Nephron progenitor cell (in vitro differentiated cells): ENCODE measurements around the gene SPAG16.

Experiments used
- DNase-seq: peaks from one replicate; pipeline ENCODE4 v3.0.0; 2021
- H3K27ac Mint-ChIP-seq: 2 replicates; pipeline ENCODE4 v1.8.0; 2021; ENCODE audit warnings: mild to moderate bottlenecking, moderate library complexity, mixed read lengths
- H3K27me3 Mint-ChIP-seq: 2 replicates; pipeline ENCODE4 v1.8.0; 2021; ENCODE audit warnings: mild to moderate bottlenecking, low read depth, mixed read lengths; ENCODE audit not compliant: poor library complexity
- H3K36me3 Mint-ChIP-seq: 2 replicates; pipeline ENCODE4 v1.8.0; 2021; ENCODE audit warnings: low read depth, mixed read lengths
- H3K4me1 Mint-ChIP-seq: 2 replicates; pipeline ENCODE4 v1.8.0; 2021; ENCODE audit warnings: mixed read lengths
- H3K4me3 Mint-ChIP-seq: 2 replicates; pipeline ENCODE4 v1.8.0; 2021; ENCODE audit warnings: mild to moderate bottlenecking, moderate library complexity, mixed read lengths
- H3K9me3 Mint-ChIP-seq: 2 replicates; pipeline ENCODE4 v1.8.0; 2021; ENCODE audit warnings: mild to moderate bottlenecking, moderate library complexity, mixed read lengths
- CTCF ChIP-seq: fragments of 200-600 bp; sonication (generic); IDR thresholded peaks from 2 replicates; pipeline ENCODE4 v1.5.0; 2021; ENCODE audit warnings: antibody characterized with exemption

The SPAG16 gene

GRCh38 chr2:213562539-213563180 lies 278.4 kb downstream of the SPAG16 start:
- H3K36me3 Mint-ChIP-seq = no peaks in the 10 kb centered on the region
- no peaks in the 10 kb centered on the region for H3K9me3 Mint-ChIP-seq
- TF ChIP-seq CTCF = no peak
- H3K27me3 Mint-ChIP-seq = no peaks in the 10 kb centered on the region
- no peaks in the 10 kb centered on the region for H3K4me1 Mint-ChIP-seq
- H3K27ac Mint-ChIP-seq = no peak overlapping the region
- H3K4me3 Mint-ChIP-seq = no peak overlapping the region
- no peak for DNase-seq

GRCh38 chr2:213566846-213567245 lies 282.6 kb downstream of the SPAG16 start:
- no peaks in the 10 kb centered on the region for H3K27me3 Mint-ChIP-seq
- no peak overlapping the region for H3K27ac Mint-ChIP-seq
- H3K9me3 Mint-ChIP-seq = no peaks in the 10 kb centered on the region
- DNase-seq = no peak
- H3K36me3 Mint-ChIP-seq = no peaks in the 10 kb centered on the region
- TF ChIP-seq CTCF = no peak
- H3K4me1 Mint-ChIP-seq = no peaks in the 10 kb centered on the region
- no peak overlapping the region for H3K4me3 Mint-ChIP-seq

GRCh38 chr2:213609570-213610170 lies 325.4 kb downstream of the SPAG16 start:
- Mint-ChIP-seq H3K27me3 (peaks cover 6% of the 10 kb centered on the region), H3K27ac (no peak overlapping the region), H3K9me3 (no peaks in the 10 kb centered on the region), H3K4me1 (no peaks in the 10 kb centered on the region), H3K36me3 (no peaks in the 10 kb centered on the region), H3K4me3 (no peak overlapping the region)
- TF ChIP-seq CTCF = no peak
- no peak for DNase-seq

- DNase-seq = no peak
- Mint-ChIP-seq H3K36me3 (no peaks in the 10 kb centered on the region), H3K4me3 (no peak overlapping the region), H3K9me3 (peaks cover 5% of the 10 kb centered on the region), H3K27me3 (peaks cover 5% of the 10 kb centered on the region), H3K4me1 (no peaks in the 10 kb centered on the region), H3K27ac (no peak overlapping the region)
- no peak for TF ChIP-seq CTCF
Measured at GRCh38 chr2:213627054-213627710, 342.9 kb downstream of the SPAG16 start.

GRCh38 chr2:213627835-213628460 lies 343.7 kb downstream of the SPAG16 start:
- TF ChIP-seq CTCF = no peak
- peaks cover 13% of the 10 kb centered on the region for H3K9me3 Mint-ChIP-seq
- no peak overlapping the region for H3K4me3 Mint-ChIP-seq
- peaks cover 5% of the 10 kb centered on the region for H3K27me3 Mint-ChIP-seq
- no peaks in the 10 kb centered on the region for H3K36me3 Mint-ChIP-seq
- no peaks in the 10 kb centered on the region for H3K4me1 Mint-ChIP-seq
- DNase-seq = no peak
- H3K27ac Mint-ChIP-seq = no peak overlapping the region
